GM21381 (cell line): Measurements from ENCODE around the gene UBE2O.

Experiments
- ATAC-seq: cut with Tn5 transposase; IDR thresholded peaks from one replicate; pipeline ENCODE4 v1.9.1; 2021; ENCODE audit warnings: mild to moderate bottlenecking, moderate library complexity; ENCODE audit not compliant: unreplicated experiment

Gene UBE2O

GRCh38 chr17:76442341-76443338, 10.3 kb downstream of the UBE2O start:
- no peak for ATAC-seq

GRCh38 chr17:76441686-76442340, 11.1 kb downstream of the UBE2O start:
- no peak for ATAC-seq

GRCh38 chr17:76440751-76441362, 12.1 kb downstream of the UBE2O start:
- ATAC-seq = no peak

DNA sequence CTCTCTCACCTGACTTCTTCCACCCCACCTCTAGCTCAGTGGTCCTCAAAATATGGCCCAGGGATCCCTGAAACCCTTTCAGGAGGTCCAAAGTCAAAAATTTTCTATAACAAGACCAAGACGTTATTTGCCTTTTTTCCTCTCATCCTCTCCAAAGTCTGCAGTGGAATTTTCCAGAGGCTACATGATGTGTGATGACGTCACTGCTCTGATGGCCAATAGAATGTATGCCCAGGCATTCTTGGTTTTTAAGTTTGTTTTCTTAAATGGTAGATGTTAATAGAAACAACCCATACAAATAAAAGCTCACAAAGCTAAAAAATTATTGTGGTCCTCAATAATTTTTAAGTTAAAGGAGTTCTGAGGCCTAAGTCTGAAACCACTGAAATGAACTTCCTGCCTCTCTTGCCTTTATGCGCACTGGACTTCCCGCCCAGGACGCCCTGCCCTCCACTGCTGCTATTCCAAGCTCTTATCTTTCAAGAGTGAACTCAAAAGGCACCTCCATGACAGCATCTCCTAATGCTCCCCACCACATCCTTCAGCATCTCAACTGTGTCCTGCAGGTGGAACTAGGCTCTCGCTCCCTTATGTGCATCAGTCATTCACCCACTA, 13.5 kb downstream of the UBE2O start:
- ATAC-seq = no peak

GRCh38 chr17:76438906-76439305, 14.0 kb downstream of the UBE2O start:
- no peak for ATAC-seq

- ATAC-seq = no peak
These were observed 15.2 kb downstream of the UBE2O start for GRCh38 chr17:76437467-76438402.

- ATAC-seq = no peak
These were observed 17.2 kb downstream of the UBE2O start for GRCh38 chr17:76435751-76436150.

- no peak for ATAC-seq
These were observed 18.1 kb downstream of the UBE2O start for GRCh38 chr17:76434870-76435269.

DNA sequence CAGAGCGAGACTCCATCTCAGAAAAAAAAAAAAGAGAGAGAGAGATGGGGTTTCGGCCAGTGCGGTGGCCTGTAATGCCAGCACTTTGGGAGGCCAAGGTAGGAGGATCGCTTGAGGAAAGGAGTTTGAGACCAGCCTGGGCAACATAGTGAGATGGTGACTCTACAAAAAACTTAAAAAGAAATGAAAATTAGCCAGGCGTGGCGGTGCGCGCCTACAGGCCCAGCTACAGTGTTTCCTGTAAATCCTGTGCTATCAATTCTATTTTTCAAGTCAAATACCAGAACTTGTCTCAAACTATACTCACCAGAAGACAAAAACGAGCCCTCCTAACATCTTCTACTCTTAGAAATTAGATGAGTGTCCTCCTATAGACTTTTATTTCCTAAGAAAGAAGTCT, 19.3 kb downstream of the UBE2O start:
- ATAC-seq = no peak

DNA sequence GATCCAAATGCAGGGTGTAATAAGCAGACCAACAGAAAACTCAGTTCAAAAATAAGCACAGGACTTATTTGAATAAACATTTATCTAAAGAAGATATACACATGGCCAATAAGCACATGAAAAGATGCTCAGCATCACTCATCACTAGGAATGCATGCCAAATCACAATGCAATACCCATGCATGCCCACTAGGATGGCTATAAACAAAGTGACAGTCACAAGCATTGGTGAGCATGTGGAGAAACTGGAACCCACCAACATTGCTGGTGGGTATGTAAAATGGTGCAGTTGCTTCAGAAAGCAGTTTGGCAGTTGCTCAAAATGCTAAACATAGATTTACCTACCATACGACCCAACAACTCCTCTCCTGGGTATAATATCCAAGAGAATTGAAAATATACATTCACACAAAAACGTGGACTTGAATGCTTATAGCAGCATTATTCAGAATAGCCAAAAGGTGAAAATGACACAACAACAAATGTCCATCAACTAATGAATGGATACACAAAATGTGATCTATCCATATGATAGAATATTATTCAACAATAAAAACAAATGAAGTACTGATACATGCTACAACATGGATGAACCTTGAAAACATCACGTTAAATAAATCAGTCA, 20.1 kb downstream of the UBE2O start:
- no peak for ATAC-seq

DNA sequence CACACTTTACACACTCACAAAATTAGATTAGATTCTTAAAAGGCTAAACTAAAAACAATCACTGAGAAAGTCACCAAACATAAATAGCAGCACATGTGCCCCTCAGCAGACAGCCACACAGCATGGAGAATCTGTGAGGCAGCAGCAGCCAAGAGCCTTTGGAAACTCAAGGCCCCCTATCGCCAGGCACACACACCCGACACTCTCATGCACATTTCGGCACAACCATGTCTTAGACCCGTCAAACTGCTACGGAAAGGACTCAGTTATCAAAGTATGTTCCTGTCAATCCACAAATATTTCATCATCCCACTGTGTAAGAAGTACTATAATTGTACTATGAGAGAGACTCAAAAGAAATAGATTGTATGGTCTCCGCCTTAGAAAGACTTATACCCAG, 20.9 kb downstream of the UBE2O start:
- ATAC-seq = no peak

GRCh38 chr17:76431509-76431908, 21.4 kb downstream of the UBE2O start:
- no peak for ATAC-seq

DNA sequence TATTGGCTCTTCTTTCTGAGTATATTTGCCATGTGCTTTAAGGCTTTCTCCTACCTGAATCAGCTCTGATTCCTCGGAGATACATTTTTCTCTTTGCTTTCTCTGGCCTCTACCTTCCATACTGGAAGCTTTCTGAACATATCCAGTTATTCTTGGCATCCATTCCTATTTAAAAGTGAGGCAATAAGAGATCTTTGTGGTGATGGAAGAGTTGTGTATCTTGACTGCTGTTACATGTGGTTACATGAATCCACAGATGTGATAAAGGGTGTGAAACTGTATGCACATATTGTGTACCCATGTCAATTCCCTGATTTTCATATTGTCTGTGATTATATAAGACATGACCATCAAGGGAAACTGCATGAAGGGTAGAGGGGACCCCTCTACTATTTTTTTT, 24.4 kb downstream of the UBE2O start:
- no peak for ATAC-seq

- ATAC-seq = no peak
These were observed 25.3 kb downstream of the UBE2O start for GRCh38 chr17:76427501-76428231.

- ATAC-seq = no peak
These were observed 26.1 kb downstream of the UBE2O start for GRCh38 chr17:76426853-76427252.

- ATAC-seq = no peak
These were observed 30.1 kb downstream of the UBE2O start for GRCh38 chr17:76422860-76423259.

DNA sequence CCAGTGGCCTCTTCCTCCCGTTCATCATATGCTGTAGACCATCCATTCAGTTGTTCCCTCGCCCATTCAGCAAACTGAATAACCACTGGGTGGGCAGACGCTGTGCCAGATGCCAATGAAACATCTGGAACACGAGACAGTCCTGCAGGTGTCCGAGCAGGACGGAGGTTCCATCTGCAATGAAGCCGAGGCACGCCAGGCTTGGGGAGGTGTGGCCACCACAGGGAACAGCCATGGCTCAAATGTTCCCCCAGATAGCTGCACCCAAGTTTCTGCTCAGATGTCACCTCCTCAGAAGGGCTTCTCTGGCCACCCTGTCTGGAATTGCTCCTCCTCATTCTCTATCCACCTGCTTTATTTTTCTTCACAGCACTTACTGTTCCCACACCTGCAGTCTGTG, 30.5 kb downstream of the UBE2O start:
- no peak for ATAC-seq

GRCh38 chr17:76421044-76421407, 31.9 kb downstream of the UBE2O start:
- ATAC-seq = no peak
